ENCODE results near the gene PIK3R1. TPM values are rescaled to one million over a fixed set of nuclear protein-coding genes. Genes with fewer than 3 reads are reported as not detected.

Gene PIK3R1
- total and polyA plus RNA-seq, 3 donors from 2014 or later: 16.9 to 63.7 (median 48.1) TPM

GRCh38 chr5:68287631-68287975 lies 72.0 kb downstream of the PIK3R1 start:
- 39 to 60% methylated on average over 8 of the region's 8 CpGs for WGBS, 2 donors
- Histone ChIP-seq H3K4me3 (peak overlapping the region in 1 of 2 donors; percentile 59), H3K27ac (peak overlapping the region; percentile 42 to 83), H3K27me3 (no peaks in the 10 kb centered on the region), H3K4me1 (peaks cover 49% of the 10 kb centered on the region), H3K36me3 (ENCODE audit: low read depth, missing control alignments) (no peaks in the 10 kb centered on the region), H3K9me3 (no peaks in the 10 kb centered on the region)
- DNase-seq: no peak
- no peak for TF ChIP-seq POLR2A (IDR thresholded peaks at IDR 0.05)
- no peak for TF ChIP-seq CTCF (IDR thresholded peaks at IDR 0.05)
- intact Hi-C loops (cut with DNase I; ENCODE audit: low total_unique reads): no loop called here

GRCh38 chr5:68287976-68288706 lies 72.6 kb downstream of the PIK3R1 start:
- TF ChIP-seq POLR2A (IDR thresholded peaks at IDR 0.05) (no peak), CTCF (IDR thresholded peaks at IDR 0.05) (no peak)
- intact Hi-C loops (cut with DNase I; ENCODE audit: low total_unique reads): no loop called here
- peak; percentile 73 for DNase-seq
- WGBS, 2 donors: 1 to 3% methylated on average over 10 to 45 of the region's 45 CpGs
- Histone ChIP-seq H3K4me3 (peak overlapping the region; percentile 46 to 59), H3K9me3 (no peaks in the 10 kb centered on the region), H3K27me3 (no peaks in the 10 kb centered on the region), H3K4me1 (peaks cover 49% of the 10 kb centered on the region), H3K27ac (peak overlapping the region; percentile 42 to 83), H3K36me3 (ENCODE audit: low read depth, missing control alignments) (no peaks in the 10 kb centered on the region)

GRCh38 chr5:68288707-68289134 lies 73.2 kb downstream of the PIK3R1 start:
- 6 to 11% methylated on average over 10 of the region's 10 CpGs for WGBS, 2 donors
- Histone ChIP-seq H3K4me1 (peaks cover 49% of the 10 kb centered on the region), H3K4me3 (peak overlapping the region; percentile 46 to 59), H3K9me3 (no peaks in the 10 kb centered on the region), H3K36me3 (ENCODE audit: low read depth, missing control alignments) (no peaks in the 10 kb centered on the region), H3K27ac (peak overlapping the region; percentile 42 to 83), H3K27me3 (no peaks in the 10 kb centered on the region)
- TF ChIP-seq CTCF (IDR thresholded peaks at IDR 0.05) (no peak), POLR2A (IDR thresholded peaks at IDR 0.05) (no peak)
- intact Hi-C loops (cut with DNase I; ENCODE audit: low total_unique reads): no loop called here
- peak; percentile 44 for DNase-seq

GRCh38 chr5:68289498-68289897 lies 73.9 kb downstream of the PIK3R1 start:
- 55 to 65% methylated on average over 4 of the region's 4 CpGs for WGBS, 2 donors
- peak overlapping the region; percentile 42 to 83 for H3K27ac ChIP-seq
- no peaks in the 10 kb centered on the region for H3K9me3 ChIP-seq
- H3K4me1 ChIP-seq: peaks cover 49% of the 10 kb centered on the region
- intact Hi-C loops (cut with DNase I; ENCODE audit: low total_unique reads): no loop called here
- no peaks in the 10 kb centered on the region for H3K27me3 ChIP-seq
- no peaks in the 10 kb centered on the region for H3K36me3 ChIP-seq (ENCODE audit: low read depth, missing control alignments)
- H3K4me3 ChIP-seq: no peak overlapping the region
- no peak for DNase-seq
- TF ChIP-seq POLR2A (IDR thresholded peaks at IDR 0.05) (no peak), CTCF (IDR thresholded peaks at IDR 0.05) (no peak)

- Histone ChIP-seq H3K4me3 (no peak overlapping the region), H3K27me3 (no peaks in the 10 kb centered on the region), H3K4me1 (peaks cover 49% of the 10 kb centered on the region), H3K36me3 (ENCODE audit: low read depth, missing control alignments) (no peaks in the 10 kb centered on the region), H3K27ac (no peak overlapping the region), H3K9me3 (no peaks in the 10 kb centered on the region)
- WGBS, 2 donors: 23 to 28% methylated on average over 4 of the region's 4 CpGs
- DNase-seq: peak; percentile 79
- intact Hi-C loops (cut with DNase I; ENCODE audit: low total_unique reads): no loop called here
- no peak for TF ChIP-seq POLR2A (IDR thresholded peaks at IDR 0.05)
Observed at GRCh38 chr5:68290260-68290674, 74.7 kb downstream of the PIK3R1 start.
